Esophagus squamous epithelium (tissue), 4 donors: Measurements from ENCODE around the gene ZNF445.
"Not testable (repeated sequence)": the region's sequence is repeated elsewhere in the genome, so short reads cannot be mapped to it uniquely, and the experiment has no call there.

Source experiments
- CTCF ChIP-seq, 6 experiments: fragments of 450-650 bp in 4 of 6; fragments of 200-600 bp in 2 of 6; sonication (generic) in 2 of 6; IDR thresholded peaks; one replicate each; pipeline ENCODE4 v1.5.1; 2016 to 2019; ENCODE audit warnings: antibody characterized with exemption in 6 of 6, mild to moderate bottlenecking in 4 of 6, moderate library complexity in 4 of 6
- POLR2A ChIP-seq, 4 donors: fragments of 450-650 bp; IDR thresholded peaks; one replicate each; pipeline ENCODE4 v1.6.1; 2017; ENCODE audit warnings: antibody characterized with exemption in 4 of 4, mild to moderate bottlenecking in 4 of 4, moderate library complexity in 3 of 4

GRCh38 chr3:44460050-44460449 is 17.4 kb downstream of the ZNF445 start:
- not testable (repeated sequence) for TF ChIP-seq CTCF, POLR2A (IDR thresholded peaks at IDR 0.05)
